Mammary epithelial cell (primary cell): Measurements from ENCODE around the gene NQO2.

Experiments used
- EZH2 ChIP-seq: IDR thresholded peaks from 2 replicates; pipeline ENCODE4 v1.6.1; 2012; ENCODE audit warnings: low read length, inconsistent platforms, borderline replicate concordance
- TF ChIP-seq, protein P1 (sequence below), 2 donors: IDR thresholded peaks in 1 of 2; conservative IDR thresholded peaks in 1 of 2; 2 replicates each; pipeline ENCODE4 v1.5.1; 2011 to 2012; ENCODE audit warnings: inconsistent platforms in 2 of 2, low read length in 2 of 2, mild to moderate bottlenecking in 2 of 2, control low read depth in 1 of 2, low read depth in 1 of 2; ENCODE audit not compliant: insufficient read depth in 1 of 2; ENCODE audit errors: extremely low read depth in 1 of 2

DNA sequence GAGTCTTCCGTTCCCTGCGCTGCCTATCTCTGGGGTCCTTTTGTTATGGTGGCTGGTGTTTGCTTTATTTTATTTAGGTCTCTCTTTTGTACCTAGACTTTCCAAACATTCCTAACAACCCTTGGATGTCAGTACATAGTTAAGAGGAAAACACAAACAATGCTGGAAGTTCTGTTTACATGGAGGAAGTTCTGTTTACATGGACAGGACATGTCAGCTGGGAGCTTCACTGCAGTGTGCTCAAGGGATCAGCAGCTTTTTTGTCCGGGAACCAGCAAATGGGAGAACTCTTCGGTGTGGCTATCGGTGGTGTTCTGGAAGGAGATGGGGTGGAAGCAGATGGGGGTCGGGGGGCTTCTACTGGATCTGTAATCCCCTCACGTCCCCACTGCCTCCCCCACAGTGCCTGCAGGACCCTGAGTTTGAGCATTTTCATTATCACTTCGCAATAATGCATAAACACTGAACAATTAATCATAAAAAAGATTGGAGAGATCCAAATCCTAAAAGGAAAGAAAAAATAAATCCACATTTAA lies 31.0 kb upstream of the NQO2 start:
- TF ChIP-seq, protein P1, sequence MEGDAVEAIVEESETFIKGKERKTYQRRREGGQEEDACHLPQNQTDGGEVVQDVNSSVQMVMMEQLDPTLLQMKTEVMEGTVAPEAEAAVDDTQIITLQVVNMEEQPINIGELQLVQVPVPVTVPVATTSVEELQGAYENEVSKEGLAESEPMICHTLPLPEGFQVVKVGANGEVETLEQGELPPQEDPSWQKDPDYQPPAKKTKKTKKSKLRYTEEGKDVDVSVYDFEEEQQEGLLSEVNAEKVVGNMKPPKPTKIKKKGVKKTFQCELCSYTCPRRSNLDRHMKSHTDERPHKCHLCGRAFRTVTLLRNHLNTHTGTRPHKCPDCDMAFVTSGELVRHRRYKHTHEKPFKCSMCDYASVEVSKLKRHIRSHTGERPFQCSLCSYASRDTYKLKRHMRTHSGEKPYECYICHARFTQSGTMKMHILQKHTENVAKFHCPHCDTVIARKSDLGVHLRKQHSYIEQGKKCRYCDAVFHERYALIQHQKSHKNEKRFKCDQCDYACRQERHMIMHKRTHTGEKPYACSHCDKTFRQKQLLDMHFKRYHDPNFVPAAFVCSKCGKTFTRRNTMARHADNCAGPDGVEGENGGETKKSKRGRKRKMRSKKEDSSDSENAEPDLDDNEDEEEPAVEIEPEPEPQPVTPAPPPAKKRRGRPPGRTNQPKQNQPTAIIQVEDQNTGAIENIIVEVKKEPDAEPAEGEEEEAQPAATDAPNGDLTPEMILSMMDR (conservative IDR thresholded peaks at IDR 0.05 in 1 of 2, IDR thresholded peaks at IDR 0.05 in 1 of 2; ENCODE audit: extremely low read depth in 1 of 2, insufficient read depth in 1 of 2, low read depth in 1 of 2, low read length in 2 of 2): no peak
- no peak for TF ChIP-seq EZH2
